Fibroblast of the conjunctiva (primary cell): ENCODE measurements around the gene PTPN23.
A peak's percentile ranks its signal among the peaks of the same experiment; 100 is the strongest.
"Not testable (repeated sequence)": the region's sequence is repeated elsewhere in the genome, so short reads cannot be mapped to it uniquely, and the experiment has no call there.

Source experiments
- DNase-seq: peaks from one replicate; pipeline ENCODE4 v3.0.0-alpha.2; 2010; ENCODE audit warnings: low read depth

The PTPN23 gene, protein sequence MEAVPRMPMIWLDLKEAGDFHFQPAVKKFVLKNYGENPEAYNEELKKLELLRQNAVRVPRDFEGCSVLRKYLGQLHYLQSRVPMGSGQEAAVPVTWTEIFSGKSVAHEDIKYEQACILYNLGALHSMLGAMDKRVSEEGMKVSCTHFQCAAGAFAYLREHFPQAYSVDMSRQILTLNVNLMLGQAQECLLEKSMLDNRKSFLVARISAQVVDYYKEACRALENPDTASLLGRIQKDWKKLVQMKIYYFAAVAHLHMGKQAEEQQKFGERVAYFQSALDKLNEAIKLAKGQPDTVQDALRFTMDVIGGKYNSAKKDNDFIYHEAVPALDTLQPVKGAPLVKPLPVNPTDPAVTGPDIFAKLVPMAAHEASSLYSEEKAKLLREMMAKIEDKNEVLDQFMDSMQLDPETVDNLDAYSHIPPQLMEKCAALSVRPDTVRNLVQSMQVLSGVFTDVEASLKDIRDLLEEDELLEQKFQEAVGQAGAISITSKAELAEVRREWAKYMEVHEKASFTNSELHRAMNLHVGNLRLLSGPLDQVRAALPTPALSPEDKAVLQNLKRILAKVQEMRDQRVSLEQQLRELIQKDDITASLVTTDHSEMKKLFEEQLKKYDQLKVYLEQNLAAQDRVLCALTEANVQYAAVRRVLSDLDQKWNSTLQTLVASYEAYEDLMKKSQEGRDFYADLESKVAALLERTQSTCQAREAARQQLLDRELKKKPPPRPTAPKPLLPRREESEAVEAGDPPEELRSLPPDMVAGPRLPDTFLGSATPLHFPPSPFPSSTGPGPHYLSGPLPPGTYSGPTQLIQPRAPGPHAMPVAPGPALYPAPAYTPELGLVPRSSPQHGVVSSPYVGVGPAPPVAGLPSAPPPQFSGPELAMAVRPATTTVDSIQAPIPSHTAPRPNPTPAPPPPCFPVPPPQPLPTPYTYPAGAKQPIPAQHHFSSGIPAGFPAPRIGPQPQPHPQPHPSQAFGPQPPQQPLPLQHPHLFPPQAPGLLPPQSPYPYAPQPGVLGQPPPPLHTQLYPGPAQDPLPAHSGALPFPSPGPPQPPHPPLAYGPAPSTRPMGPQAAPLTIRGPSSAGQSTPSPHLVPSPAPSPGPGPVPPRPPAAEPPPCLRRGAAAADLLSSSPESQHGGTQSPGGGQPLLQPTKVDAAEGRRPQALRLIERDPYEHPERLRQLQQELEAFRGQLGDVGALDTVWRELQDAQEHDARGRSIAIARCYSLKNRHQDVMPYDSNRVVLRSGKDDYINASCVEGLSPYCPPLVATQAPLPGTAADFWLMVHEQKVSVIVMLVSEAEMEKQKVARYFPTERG (N-terminal part only)

DNA sequence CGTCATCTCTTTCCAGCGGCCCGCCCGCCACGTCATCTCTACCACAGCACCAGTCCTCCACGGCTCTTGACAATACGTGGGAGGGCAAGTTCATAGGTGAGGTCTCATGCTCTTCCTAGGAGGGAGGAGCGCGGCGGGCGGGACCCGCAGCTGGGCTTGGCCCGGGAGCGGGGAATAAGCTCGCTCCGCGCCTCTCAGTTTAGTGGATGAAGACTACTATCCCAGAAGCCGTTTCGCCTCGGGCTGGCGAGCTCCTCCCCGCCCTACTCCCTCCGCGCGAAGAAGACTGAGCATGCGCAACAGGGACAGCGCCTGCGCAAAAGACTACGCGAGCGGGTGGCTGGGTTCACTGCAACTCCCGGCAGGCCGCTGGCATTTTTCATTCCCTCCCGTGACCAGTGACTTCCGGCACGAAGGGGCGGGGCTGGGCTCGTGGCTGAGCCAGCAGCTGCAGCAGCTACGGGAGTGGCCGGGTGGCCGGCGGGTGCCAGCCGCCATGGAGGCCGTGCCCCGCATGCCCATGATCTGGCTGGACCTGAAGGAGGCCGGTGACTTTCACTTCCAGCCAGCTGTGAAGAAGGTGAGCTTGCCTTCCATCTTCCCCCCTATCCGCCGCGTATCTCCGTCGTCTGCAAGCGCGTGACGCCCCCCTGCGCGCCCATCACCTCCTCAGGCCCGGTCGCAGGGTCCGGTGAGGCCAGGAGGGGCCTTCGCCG lies at the start of gene PTPN23:
Gene PTPN23, plus strand, starts transcription at position 421 of the 716 bp plus-strand sequence. Its CDS starts 76 bp downstream, at position 497.
- peak; percentile 99 for DNase-seq

DNA sequence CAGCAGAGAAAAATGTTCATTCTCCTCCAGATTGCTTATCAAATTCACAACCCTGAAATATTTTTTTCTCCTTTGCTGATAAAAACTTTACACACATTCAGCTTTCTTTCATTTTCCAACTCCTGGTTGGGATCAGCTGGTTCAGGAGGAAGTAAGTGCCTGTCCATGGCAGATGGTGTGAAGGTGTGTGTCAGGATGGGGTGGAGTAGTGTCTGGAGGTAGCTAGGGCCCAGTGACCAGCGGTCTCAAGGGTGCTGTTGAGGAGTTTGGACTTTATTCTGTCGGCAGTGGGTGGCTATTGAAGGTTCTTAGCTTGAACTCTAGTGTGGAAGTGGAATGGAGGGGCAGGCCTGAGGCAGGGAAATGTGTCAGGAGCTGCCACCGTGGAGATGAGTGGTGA lies 46.9 kb upstream of the PTPN23 start:
- DNase-seq = no peak

DNA sequence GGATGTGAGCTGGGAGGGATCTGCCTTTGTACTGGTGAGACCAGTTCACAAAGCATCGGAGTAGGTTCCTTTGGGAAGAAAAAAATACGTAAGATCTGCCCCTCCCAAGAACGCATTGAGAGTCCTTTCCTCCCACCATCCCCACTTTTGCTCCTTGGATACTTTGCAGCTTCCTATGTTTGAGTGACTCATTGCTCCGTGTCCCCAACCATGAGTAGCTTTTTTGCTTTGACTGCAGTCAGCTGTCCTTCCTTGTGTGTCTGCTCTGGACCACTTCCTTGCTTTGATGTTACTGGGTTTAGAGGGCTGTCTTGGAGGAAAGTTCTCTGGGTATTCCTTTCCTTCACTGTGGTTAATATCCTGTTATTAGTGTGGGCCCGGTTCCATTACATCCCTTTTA lies 43.2 kb upstream of the PTPN23 start:
- DNase-seq = no peak

DNA sequence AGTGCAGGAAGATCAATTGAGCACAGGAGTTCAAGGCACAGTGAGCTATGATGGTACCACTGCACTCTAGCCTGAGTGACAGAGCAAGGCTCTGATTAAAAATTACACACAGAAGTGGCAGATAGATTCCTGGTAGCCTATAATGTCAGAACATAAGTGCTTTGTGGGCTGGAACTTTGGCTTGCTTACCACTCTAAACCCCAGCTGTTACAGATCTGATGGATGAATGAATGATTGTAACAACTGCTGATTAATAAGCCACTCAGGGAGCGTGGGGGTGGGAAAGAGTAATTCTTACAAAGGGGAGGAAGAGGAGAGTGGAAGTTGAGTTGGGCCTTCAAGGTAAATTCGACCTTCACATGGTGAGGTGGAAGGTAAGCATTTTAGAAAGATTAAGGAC lies 40.9 kb upstream of the PTPN23 start:
- DNase-seq = no peak

DNA sequence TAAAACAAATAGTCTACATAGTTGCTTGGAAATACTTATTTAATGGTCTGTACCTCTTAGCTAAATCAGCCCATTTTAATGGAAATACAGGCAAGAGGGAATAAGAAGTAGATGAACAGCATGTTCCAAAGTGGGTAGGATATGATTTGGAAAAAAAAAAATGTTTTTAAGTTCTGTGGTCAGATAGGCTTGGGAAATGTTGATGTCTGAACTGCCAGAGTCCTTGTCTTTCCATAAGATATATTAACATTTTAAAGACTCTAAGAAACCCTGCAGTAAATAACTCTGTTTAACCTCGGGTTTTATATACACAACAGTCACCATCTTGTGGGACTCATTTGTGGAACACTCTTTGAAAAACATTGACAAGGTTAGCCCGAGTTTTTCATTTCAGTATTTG lies 40.0 kb upstream of the PTPN23 start:
- DNase-seq = no peak

DNA sequence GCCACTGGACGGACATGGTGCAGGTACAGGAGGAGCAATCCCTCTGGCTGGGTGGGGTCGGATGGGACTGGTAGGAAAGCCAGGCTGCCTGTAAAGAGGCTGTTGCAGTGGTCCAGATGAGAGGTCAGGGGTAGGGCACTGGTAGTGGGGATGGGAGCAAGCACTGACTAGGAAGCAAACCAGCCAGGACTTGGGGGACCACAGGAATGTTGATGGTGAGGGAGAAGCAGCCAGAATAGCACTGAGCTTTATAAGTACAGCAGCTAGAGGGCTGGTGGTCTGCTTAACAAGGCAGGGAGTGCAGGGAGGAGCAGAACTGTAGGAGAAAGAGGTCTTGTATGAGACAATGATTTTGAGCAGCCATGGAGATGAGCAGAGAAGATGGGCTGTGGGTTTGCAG lies 38.7 kb upstream of the PTPN23 start:
- no peak for DNase-seq

DNA sequence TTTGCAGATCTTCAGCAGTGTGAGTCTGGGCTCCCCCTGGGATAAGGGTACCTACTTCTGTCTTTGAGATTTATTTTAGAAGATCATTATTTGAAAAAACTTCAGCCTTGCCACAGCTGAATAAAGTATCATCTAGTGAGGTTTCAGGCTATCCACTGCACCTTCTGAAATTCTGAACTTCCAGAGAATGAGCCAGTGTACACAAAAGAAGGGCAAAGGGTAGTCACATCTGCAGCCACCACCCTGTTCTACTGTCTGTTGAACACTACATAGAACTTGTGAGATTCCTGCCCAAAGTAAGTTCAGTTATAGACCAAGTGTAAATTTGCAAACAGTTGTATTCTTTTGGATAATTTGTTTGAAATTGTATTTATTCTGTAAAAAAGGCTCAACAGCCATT lies 38.0 kb upstream of the PTPN23 start:
- no peak for DNase-seq

DNA sequence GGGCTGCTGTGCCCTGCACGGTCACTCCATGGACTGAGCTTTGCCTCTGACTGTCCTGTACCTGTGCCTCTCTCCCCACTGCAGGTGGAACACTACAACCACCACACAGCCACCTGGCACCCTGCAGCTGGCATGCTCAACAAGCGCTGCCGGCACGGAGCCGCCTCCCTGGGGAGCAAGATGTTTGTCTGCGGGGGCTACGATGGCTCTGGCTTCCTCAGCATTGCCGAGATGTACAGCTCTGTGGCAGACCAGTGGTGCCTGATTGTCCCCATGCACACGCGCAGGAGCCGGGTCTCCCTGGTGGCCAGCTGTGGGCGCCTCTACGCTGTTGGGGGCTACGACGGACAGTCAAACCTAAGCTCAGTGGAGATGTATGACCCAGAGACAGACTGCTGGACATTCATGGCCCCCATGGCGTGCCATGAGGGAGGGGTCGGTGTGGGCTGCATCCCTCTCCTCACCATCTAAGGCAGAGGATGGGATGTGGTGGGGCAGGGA lies 37.3 kb upstream of the PTPN23 start:
- DNase-seq = no peak

DNA sequence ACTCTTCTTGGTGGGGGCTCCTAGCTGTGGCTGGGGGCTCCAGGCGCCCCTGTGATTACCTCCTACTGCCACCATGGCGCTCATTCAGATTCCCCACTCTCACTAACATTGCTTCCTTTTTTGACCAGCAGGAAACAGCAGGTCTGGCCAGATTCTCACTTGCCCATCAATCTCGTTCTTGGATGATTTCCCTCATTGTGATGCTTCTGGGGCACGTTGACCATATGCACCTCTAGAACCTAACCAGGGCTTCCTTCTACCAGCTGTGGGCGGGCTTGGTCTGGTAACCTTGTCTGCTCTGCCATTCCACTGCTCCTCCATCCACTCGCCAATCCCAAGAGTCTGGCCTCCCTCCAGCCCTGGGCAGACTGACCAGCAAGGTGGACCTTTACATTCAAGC lies 35.9 kb upstream of the PTPN23 start:
- DNase-seq = no peak

DNA sequence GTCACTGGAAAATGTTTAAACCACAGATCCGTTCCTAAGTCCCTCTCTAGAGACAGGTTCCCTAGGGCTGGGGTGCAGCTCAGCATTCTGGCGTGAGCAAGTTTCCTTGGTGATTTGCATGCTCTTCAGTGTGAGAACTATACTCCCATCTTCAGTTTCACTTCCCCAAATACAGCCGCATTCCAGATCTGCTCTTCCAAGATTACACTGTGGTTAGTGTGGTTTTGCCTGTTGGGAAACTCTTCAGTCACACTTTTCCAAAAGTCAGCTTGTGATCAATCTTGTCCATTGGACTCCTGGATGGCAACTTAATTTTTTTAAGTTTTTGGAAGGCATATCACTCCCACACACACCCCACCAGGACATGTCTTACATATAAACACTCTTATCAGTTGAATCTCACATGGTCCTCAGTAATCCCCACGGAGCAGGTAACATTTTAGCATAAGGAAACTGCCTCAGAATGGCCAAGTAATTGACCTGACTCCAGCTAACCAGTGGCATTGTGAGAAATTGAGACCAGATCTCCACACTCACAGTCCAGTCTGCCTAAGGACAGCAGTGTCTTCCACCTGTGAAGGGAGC lies 33.5 kb upstream of the PTPN23 start:
- no peak for DNase-seq

DNA sequence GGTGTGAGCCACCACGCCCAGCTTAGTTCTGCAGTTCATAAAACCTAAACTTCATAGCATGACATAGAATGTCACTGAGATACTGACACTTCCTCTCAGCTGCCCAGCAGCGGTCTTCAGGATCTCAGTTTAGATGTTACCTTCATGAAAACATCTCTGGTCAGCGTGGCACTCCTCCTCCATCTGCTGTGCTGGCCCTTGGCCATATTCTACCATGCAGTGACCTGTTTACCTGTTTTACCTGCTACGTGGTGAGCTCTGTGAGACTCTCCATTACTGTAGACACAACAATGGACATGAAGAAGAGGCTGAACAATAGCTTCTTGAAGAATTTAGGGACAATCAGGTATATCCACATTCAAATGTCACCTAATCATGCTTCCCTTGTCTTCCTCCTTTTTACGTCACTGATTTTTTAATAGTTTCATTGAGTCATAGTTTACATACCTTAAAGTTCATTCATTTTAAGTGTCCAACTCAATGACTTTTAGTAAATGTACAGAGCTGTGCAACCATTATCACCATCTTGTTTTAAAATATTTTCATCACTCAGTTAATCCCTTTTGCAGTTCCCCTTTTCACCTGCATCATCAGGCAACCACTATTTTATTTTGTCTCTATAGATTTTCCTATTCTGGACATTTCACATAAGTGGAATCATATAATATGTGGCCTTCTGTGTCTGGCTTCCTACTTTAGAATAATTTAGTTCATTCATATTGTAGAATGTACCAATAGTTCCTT lies 32.2 kb upstream of the PTPN23 start:
- DNase-seq = no peak

DNA sequence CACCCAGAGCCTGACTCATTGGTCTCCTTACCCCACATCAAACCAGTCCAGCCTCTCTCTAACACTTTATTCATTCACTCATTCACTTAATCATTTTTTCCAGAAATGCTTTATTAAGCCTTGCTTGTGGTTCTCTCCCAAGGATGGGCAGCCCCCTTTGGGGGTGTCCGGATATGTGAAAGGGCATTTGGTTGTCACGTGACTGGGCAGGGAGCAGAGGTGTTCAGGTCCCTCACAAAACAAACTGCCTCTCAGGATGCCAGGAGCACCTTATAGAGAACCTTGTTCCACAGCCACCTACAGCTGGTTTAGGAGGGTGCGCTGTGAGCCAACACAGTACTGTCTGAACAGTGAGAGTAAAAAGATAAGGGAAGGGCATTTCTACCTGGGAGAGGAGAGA lies 25.8 kb upstream of the PTPN23 start:
- no peak for DNase-seq

DNA sequence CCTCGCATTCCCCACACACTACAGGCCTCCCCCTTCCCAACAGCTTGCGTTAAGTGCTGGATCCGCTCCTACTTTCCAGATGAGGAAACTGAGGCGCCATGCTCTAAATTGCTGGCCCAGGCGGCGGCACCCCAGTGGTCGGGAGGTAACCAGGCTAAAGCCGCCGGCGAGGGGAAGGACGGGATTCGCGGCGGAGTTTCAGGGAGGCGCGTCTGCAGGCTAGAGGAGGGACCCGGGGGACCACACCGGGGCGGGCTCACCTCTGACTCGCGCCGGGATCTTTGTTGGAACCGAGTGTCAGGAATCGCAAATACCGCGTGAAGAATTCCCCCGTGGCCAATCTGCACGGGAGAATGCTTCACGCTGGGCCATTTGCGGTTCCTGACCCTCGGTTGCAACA lies 24.6 kb upstream of the PTPN23 start:
- DNase-seq = no peak

DNA sequence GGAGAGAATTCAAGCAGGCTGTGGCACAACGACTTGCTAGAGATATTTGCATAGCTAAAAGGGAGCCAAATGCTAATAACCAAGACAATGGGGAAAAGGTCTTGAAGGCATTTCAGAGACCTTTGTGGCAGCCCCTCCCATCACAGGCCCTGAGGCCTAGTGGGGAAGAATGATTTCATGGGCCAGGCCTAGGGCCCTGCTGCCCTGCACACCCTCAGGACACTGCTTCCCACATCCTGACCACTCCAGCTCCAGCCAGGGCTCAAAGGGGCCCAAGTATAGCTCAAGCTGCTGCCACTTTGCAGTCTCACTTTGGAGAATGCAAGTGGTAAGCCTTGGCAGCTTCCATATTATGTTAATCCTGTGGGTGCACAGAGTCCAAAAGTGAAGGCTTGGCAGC lies 21.5 kb upstream of the PTPN23 start:
- DNase-seq = no peak

DNA sequence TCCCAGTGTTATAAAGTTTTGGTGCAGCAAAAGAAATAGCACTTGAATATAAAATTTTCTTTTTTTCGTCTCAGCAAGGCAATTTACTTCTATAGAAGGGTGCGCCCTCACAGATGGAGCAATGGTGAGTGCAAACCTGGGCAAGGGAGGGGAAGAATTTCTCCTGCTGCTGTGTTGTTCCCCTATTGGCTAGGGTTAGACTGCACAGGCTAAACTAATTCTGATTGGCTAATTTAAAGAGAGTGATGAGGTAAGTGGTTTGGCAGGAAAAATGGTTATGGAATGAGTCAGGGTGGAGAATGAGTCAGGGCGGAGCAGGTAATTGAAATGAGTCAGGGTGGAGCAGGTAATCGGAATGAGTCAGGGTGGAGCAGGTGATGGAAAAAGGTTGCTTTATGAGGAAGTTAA lies 20.7 kb upstream of the PTPN23 start:
- DNase-seq = not testable (repeated sequence)

DNA sequence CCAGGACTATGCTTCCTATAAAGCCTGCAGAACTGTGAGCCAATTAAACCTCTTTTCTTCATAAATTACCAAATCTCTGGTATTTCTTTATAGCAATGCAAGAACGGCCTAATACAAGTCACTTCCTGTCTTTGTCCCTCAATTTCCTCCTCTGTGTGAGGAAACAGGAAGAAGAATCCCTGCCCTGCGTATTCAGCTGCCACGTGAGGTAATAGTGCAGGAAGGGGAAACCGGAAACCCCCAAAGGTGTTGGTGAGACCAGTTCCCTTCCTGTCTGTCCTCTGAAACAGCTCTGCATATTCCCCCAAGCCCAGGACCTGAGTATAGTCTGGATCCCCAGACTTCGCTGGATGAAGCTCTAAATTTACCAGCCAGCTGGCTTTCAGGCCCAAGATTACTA lies 18.1 kb upstream of the PTPN23 start:
- no peak for DNase-seq

DNA sequence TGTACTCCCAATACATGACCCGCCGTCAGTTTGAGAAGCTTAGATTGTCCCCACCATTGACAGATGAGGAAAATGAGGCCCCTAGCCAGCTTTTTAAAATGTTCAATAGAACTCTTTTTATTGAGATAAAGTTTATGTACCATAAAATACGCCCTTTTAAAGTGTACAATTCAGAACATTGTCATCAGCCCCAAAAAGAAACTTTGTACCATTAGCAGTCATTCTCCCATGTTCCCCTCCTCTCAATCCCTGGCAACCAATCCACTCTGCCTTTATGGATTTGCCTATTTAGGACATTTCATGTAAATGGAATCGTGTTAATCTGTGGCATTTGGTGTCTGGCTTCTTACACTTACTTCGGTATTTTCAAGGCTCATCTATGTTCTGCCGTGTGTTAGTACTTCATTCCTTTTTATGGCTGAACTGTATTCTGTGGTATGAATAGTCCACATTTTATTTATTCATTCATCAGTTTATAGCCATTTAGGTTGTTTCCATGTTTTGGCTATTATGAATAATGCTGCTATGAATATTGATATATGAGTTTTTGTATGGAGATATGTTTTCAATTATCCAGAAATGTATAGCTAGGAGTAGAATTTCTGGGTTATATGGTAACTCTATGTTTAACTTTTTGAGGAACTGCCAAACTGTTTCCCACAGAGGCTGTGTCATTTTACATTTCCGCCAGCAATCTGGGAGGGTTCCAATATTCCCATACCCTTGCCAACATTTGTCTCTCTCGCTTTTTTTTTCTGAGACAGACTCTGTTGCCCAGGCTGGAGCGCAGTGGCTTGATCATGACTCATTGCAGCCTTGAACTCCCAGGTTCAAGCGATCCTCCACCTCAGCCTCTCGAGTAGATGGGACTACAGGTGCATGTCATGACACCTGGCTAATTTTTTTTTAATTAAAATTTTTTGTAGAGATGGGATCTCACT lies 15.3 kb upstream of the PTPN23 start:
- peak; percentile 63 for DNase-seq

DNA sequence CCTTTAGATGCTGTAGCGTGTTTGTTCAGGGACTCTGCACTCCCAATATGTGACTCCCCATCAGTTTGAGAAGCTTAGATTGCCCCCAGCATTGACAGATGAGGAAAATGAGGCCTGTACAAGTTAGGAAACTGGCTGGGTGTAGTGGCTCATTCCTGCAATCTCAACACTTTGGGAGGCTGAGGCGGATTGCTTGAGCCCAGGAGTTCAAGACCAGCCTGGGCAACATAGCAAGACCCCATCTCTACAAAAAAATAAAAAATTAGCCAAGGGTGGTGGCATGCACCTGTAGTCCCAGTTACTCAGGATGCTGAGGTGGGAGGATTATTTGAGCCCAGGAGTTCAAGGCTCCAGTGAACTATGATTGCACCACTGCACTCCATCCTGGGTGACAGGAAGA lies 14.0 kb upstream of the PTPN23 start:
- DNase-seq = no peak

DNA sequence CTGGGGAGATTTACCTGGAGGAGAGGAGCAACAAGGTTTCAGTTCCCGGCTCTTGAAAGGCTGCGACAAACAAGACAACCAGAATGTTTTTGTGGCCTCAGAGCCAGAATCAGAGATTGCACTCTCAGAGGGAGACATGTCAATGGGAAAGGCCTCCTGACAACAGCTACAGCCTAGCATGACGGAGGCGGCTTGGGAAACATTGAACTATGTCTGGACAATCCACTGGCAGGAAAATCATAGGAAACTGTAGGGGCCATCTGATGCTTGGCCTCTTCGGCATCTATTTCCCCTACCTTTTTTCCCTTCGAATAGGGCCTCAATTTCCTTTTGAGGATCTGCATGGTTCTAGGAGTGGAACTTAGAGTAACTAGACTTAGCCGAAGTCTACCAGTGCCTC lies 13.2 kb upstream of the PTPN23 start:
- DNase-seq = no peak
